HUES6 (cell line): ENCODE measurements around the gene LTBP1.

ENCODE experiments used
- H3K27ac ChIP-seq: 2 replicates; pipeline ENCODE4 v1.7.0; 2013; ENCODE audit warnings: low read depth, mild to moderate bottlenecking, low read length, inconsistent platforms
- H3K27me3 ChIP-seq: 2 replicates; pipeline ENCODE4 v1.6.1; 2013; ENCODE audit warnings: low read length; ENCODE audit not compliant: control insufficient read depth, insufficient read depth
- H3K36me3 ChIP-seq: 2 replicates; pipeline ENCODE4 v1.6.1; 2013; ENCODE audit warnings: low read length; ENCODE audit not compliant: control insufficient read depth, insufficient read depth
- H3K4me1 ChIP-seq: 2 replicates; pipeline ENCODE4 v1.6.1; 2013; ENCODE audit warnings: low read length; ENCODE audit not compliant: control insufficient read depth, insufficient read depth
- H3K4me3 ChIP-seq: 2 replicates; pipeline ENCODE4 v1.5.1; 2013; ENCODE audit warnings: low read depth, low read length
- H3K9ac ChIP-seq: one replicate; pipeline ENCODE4 v1.6.1; 2013; ENCODE audit warnings: mild to moderate bottlenecking, low read length
- H3K9me3 ChIP-seq: 2 replicates; pipeline ENCODE4 v1.6.1; 2013; ENCODE audit warnings: low read depth, low read length; ENCODE audit not compliant: control insufficient read depth, insufficient read depth

LTBP1 gene

DNA sequence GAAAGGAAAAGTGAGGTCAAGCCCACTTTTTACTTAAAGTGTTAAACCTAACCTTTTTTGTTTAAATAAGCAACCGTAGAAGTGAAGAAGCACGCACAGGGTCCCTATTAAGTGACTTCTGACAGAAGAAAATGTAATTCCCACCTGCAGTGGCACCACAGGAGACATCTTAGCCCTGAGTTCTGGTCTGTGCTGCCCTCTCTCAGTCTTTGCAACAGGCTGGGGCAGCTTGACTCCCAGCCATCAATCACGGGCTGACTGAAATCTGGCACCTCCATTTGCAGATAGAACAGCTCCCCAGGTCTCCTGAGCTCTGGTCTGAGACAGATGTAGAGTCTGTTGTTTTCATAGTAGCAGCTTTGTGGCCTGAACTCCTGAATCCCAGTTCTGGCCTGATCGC lies 170.0 kb downstream of the LTBP1 start:
- no peak overlapping the region for H3K4me3 ChIP-seq
- no peak overlapping the region for H3K27ac ChIP-seq
- no peak overlapping the region for H3K9ac ChIP-seq
- no peaks in the 10 kb centered on the region for H3K4me1 ChIP-seq
- no peaks in the 10 kb centered on the region for H3K36me3 ChIP-seq
- no peaks in the 10 kb centered on the region for H3K27me3 ChIP-seq
- no peaks in the 10 kb centered on the region for H3K9me3 ChIP-seq

DNA sequence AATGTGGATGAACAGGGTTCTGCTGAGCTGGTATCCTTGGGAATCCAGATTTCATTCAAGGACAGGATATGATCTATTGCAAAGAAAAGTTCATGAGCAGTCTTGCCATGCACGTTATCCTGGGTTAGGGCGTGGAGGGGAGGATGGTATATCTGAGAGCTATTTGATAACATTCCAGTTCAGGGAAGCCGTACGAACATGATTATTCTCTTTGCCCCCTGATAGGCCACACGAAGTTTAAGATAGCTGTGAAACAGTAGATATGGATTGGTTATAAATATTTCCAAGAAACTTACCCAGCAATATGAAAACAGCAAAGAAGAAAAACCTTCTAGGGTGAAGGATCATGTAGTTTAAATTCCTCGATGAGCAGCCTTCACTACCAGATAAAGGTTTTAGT lies 171.9 kb downstream of the LTBP1 start:
- Histone ChIP-seq H3K9me3 (no peaks in the 10 kb centered on the region), H3K27me3 (no peaks in the 10 kb centered on the region), H3K9ac (no peak overlapping the region), H3K27ac (no peak overlapping the region), H3K4me3 (no peak overlapping the region), H3K4me1 (no peaks in the 10 kb centered on the region), H3K36me3 (no peaks in the 10 kb centered on the region)

DNA sequence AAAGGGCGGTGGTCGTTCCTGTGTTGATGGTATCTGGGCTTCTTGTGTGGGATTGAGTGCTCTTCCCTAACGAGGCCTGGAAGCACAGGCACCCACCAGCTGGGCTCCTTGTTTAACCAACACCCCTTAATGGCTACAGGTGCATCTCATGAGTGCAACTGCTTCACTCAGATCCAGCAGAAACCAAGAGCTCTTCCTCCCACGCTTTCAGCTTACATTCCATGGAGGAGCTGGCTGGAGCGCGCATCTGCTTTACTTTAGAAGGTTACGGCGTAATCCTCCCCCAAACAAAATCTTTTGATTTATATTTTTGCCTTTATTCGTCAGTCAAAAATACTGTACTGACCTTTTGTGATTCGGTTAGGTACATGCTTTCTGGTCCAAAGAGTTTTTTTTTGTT lies 174.7 kb downstream of the LTBP1 start:
- Histone ChIP-seq H3K4me1 (no peaks in the 10 kb centered on the region), H3K27me3 (no peaks in the 10 kb centered on the region), H3K9ac (no peak overlapping the region), H3K27ac (no peak overlapping the region), H3K36me3 (no peaks in the 10 kb centered on the region), H3K4me3 (no peak overlapping the region), H3K9me3 (no peaks in the 10 kb centered on the region)

DNA sequence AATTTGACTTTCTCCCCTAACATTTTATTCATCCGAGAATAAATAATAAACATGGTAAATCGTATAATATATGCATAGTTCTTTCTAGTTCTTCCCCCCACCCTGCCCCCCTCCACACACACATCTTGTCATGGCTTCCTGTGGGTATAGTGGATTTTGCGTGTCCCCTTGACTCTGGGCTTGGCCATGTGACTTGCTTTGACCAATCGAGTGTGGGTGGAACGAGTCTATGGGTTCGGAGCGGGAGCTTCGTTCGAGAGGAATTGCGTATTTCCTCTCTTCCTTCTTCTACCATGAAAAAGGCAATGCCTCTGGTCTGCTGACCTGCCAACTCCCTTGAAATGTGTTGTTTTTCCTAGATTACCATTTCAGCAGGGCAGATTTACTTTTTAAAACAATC lies 175.2 kb downstream of the LTBP1 start:
- no peaks in the 10 kb centered on the region for H3K9me3 ChIP-seq
- H3K27ac ChIP-seq = no peak overlapping the region
- no peaks in the 10 kb centered on the region for H3K4me1 ChIP-seq
- no peak overlapping the region for H3K9ac ChIP-seq
- no peaks in the 10 kb centered on the region for H3K27me3 ChIP-seq
- no peak overlapping the region for H3K4me3 ChIP-seq
- H3K36me3 ChIP-seq = no peaks in the 10 kb centered on the region

DNA sequence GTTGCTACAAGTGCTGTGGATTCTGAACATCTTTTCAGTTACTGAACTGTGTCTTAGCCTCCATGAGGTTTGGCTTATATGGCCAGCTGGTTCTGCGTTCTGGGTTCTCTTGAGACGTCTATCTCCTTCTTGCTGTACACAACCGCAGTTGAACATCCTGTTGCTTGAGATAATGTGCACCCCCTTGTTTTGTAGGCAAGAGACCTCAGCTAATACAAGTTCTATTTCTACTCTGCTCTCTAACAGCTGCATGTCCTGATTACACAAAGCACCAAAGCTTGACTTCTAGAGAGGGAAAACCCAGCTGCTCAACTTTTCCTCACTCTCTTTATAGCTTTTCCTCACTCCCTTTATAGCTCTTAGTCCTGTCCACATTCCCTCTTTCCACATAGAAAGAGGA lies 176.0 kb downstream of the LTBP1 start:
- Histone ChIP-seq H3K4me1 (no peaks in the 10 kb centered on the region), H3K9me3 (no peaks in the 10 kb centered on the region), H3K36me3 (no peaks in the 10 kb centered on the region), H3K27ac (no peak overlapping the region), H3K27me3 (no peaks in the 10 kb centered on the region), H3K9ac (no peak overlapping the region), H3K4me3 (no peak overlapping the region)

DNA sequence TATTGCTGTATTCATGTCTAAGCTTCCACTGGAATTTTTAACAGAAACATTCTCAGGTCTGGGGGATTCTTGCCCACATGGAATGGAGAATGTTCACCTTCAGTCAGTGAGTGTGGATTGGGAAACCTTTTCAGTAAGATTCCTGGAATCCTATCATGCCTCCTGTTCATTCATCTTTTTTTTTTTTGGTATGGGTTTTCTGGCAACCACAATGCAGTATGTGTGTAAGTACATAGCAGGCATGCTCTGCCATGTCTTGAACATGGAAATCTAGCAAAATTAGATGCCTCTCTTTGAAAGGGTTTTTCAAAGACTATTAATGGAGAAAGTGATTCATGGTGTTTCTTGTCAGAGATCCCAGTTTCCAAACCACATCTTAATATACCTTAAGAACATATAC lies 176.5 kb downstream of the LTBP1 start:
- Histone ChIP-seq H3K9ac (no peak overlapping the region), H3K4me1 (no peaks in the 10 kb centered on the region), H3K4me3 (no peak overlapping the region), H3K9me3 (no peaks in the 10 kb centered on the region), H3K27ac (no peak overlapping the region), H3K27me3 (no peaks in the 10 kb centered on the region), H3K36me3 (no peaks in the 10 kb centered on the region)

DNA sequence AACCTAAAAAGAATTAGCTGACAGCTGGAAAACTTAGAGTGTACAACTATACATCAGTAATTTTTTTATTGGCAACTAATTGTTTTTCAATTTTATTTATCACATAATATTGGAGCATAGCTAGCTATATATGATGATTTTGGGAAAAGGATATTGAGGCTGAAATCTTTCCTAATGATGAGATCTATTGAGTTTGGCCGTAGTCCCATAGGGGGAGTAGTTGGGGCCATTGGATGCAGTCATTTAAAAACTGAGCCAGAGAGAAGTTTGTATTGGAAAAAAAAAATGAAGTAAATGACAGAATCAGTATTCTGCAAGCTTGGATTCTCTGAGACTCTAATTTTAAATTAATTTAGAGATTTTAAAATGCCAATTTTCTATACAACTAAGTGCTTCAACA lies 179.8 kb downstream of the LTBP1 start:
- no peak overlapping the region for H3K27ac ChIP-seq
- H3K4me1 ChIP-seq = no peaks in the 10 kb centered on the region
- H3K36me3 ChIP-seq = no peaks in the 10 kb centered on the region
- no peaks in the 10 kb centered on the region for H3K9me3 ChIP-seq
- no peak overlapping the region for H3K9ac ChIP-seq
- H3K27me3 ChIP-seq = no peaks in the 10 kb centered on the region
- no peak overlapping the region for H3K4me3 ChIP-seq

DNA sequence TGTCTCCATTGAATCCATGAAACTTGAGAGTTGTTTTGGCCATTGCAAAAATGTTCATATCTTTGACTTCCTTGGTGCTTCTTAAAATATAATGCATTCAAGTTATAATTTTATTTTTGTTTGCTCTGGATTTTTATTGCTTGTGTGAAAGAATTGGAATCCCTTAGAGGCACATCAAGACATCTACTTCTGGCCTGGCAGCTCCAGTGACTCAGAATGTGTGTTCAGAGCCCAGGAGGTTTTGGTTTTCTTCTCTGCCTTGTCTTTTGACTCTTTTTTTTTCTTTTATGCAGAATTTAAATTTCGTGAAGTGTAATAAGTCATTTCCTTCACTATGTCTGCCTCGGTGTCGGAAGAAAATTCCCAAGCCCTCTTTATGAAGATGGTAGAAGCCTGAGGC lies 180.2 kb downstream of the LTBP1 start:
- H3K4me1 ChIP-seq = no peaks in the 10 kb centered on the region
- H3K9ac ChIP-seq = no peak overlapping the region
- H3K36me3 ChIP-seq = no peaks in the 10 kb centered on the region
- no peaks in the 10 kb centered on the region for H3K27me3 ChIP-seq
- no peak overlapping the region for H3K27ac ChIP-seq
- no peaks in the 10 kb centered on the region for H3K9me3 ChIP-seq
- H3K4me3 ChIP-seq = no peak overlapping the region

DNA sequence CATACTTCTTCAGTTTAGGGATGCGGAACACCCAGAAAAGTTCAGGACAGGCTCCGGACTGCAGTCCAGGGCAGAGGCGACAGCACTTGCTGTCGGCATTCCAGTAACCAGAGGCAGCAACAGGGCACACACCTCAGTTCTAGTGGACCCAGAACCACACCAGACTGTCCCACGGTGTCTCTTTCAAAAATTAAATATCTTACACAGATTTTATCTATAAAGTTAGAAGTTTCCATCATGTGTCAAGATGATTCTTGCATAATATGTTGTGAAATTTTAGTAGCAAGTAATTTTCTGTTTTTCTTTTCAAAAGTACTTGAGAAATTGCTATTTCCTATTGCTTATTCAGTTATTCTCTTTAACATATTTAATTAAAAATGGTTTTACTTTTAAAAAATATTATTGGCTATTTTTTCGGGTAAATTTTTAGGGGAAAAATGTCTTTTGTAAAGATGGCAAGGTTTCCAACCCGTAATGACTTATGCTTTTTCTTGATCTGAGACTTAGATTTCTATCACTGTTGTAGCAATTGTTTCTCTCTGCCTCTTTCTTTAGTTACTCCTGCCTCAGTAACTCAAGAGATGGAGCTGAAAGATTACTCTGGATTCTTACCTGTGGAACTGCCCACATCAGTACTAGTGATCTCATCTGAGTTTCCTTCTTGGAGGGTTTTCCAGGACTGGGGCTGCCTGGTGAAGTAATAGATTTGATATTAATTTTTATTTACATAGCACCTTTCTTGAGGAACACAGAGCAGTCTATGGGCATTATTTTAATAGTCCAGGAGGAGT lies 182.7 kb downstream of the LTBP1 start:
- no peaks in the 10 kb centered on the region for H3K36me3 ChIP-seq
- no peak overlapping the region for H3K9ac ChIP-seq
- H3K4me1 ChIP-seq = no peaks in the 10 kb centered on the region
- H3K27me3 ChIP-seq = no peaks in the 10 kb centered on the region
- no peaks in the 10 kb centered on the region for H3K9me3 ChIP-seq
- H3K27ac ChIP-seq = no peak overlapping the region
- no peak overlapping the region for H3K4me3 ChIP-seq

DNA sequence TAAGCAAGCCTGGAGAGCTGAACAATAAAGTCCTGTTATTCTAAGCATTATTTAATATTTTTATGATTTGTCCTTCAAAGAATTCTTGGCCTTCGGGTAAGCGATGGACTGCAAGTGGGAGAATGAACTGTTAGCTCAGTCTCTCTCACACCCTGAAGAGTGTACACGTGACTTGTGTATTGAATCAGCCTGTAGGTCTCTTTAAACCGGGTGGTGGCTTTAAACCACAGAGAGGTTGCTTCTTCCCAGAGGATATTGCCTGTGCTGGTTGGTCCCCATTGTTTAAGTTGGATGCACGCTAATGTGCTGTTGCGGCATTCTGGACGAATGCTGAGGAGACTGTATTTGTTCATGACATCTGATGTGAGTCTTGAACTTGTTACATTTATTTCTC lies 183.3 kb downstream of the LTBP1 start:
- Histone ChIP-seq H3K9me3 (no peaks in the 10 kb centered on the region), H3K4me3 (no peak overlapping the region), H3K36me3 (no peaks in the 10 kb centered on the region), H3K9ac (no peak overlapping the region), H3K27ac (no peak overlapping the region), H3K4me1 (no peaks in the 10 kb centered on the region), H3K27me3 (no peaks in the 10 kb centered on the region)

DNA sequence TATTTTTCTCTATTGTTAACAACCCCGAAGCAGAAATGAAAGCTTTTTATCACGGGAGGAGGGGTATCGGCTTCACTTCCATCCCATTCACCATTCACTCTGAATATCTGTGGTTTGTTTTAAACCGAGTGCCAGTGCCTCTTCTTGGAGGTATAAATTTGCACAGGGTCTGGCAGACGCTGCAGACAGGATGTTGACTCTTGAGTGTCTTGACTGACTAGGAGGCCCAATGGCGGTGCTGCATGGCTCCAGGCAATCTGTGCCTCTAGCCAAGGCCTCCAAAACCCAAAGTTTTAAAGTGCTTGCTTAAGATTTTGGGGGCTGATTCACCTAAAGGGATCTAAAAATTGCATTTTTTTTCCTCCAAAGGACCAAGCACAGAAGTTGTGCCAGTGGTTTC lies 183.8 kb downstream of the LTBP1 start:
- no peak overlapping the region for H3K27ac ChIP-seq
- no peaks in the 10 kb centered on the region for H3K4me1 ChIP-seq
- H3K9me3 ChIP-seq = no peaks in the 10 kb centered on the region
- no peaks in the 10 kb centered on the region for H3K27me3 ChIP-seq
- no peaks in the 10 kb centered on the region for H3K36me3 ChIP-seq
- H3K9ac ChIP-seq = no peak overlapping the region
- no peak overlapping the region for H3K4me3 ChIP-seq

DNA sequence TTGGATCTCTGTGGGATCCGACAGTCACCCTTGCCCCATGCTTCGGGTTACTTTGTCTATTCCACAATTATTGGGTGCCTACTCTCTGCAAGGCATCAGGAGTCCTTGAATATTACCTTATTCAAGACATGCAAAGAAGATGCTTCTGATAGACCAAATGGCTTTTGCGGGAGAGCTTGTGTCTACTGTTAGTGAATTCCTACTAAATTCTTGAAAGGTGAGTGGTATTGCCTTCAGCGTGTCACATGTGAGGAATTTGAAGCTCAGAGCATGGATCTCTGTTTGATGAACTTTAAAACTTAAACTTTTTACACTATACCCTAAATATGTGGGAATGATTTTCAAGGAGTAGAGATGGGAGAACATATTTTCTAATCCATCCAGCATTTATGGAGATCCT lies 184.4 kb downstream of the LTBP1 start:
- Histone ChIP-seq H3K36me3 (no peaks in the 10 kb centered on the region), H3K9ac (no peak overlapping the region), H3K9me3 (no peaks in the 10 kb centered on the region), H3K4me3 (no peak overlapping the region), H3K27ac (no peak overlapping the region), H3K4me1 (no peaks in the 10 kb centered on the region), H3K27me3 (no peaks in the 10 kb centered on the region)
